ENCODE measurements around the gene ARMCX5. TPM values are rescaled to one million over a fixed set of nuclear protein-coding genes. Genes with fewer than 3 reads are reported as not detected.

Gene ARMCX5
- total RNA-seq, 2 donors from 2014 or later, result 8.1 to 9.6 TPM

Other genes starting within 250 kb of the ARMCX5 start
- gene NXF2B, start 159.5 kb upstream of the ARMCX5 start, total RNA-seq, result not detected
- not detected for gene TCP11X2, start 127.7 kb upstream of the ARMCX5 start, total RNA-seq
- gene TMSB15A, start 82.8 kb upstream of the ARMCX5 start, total RNA-seq, result under 1 TPM; 0.48 to 0.83 TPM
- 10 to 100 TPM; 10.2 to 11.1 TPM for gene GPRASP1, start 52.0 kb downstream of the ARMCX5 start, total RNA-seq
- gene GPRASP2, start 112.9 kb downstream of the ARMCX5 start, total RNA-seq, result 10 to 100 TPM in 1 of 2 donors, 1 to 10 TPM in 1; 9.3 to 11.5 TPM
- gene GPRASP3, start 121.2 kb downstream of the ARMCX5 start, total RNA-seq, result 1 to 10 TPM; 4.5 to 6.7 TPM